Rectal smooth muscle tissue (tissue), 1 donor: ENCODE results near the gene SRF.

Source experiments
- H3K27ac ChIP-seq: one replicate; pipeline ENCODE4 v1.7.0; 2013; ENCODE audit warnings: low read depth, low read length, inconsistent platforms
- H3K27me3 ChIP-seq: one replicate; pipeline ENCODE4 v1.7.0; 2013; ENCODE audit warnings: low read length; ENCODE audit not compliant: control insufficient read depth, insufficient read depth
- H3K36me3 ChIP-seq: one replicate; pipeline ENCODE4 v1.7.0; 2013; ENCODE audit warnings: low read length; ENCODE audit not compliant: control insufficient read depth, insufficient read depth
- H3K4me1 ChIP-seq: one replicate; pipeline ENCODE4 v1.7.0; 2013; ENCODE audit warnings: low read length; ENCODE audit not compliant: control insufficient read depth, insufficient read depth
- H3K4me3 ChIP-seq: one replicate; pipeline ENCODE4 v1.7.0; 2013; ENCODE audit warnings: low read length
- H3K9ac ChIP-seq: one replicate; pipeline ENCODE4 v1.7.0; 2013; ENCODE audit warnings: low read length

Gene SRF

DNA sequence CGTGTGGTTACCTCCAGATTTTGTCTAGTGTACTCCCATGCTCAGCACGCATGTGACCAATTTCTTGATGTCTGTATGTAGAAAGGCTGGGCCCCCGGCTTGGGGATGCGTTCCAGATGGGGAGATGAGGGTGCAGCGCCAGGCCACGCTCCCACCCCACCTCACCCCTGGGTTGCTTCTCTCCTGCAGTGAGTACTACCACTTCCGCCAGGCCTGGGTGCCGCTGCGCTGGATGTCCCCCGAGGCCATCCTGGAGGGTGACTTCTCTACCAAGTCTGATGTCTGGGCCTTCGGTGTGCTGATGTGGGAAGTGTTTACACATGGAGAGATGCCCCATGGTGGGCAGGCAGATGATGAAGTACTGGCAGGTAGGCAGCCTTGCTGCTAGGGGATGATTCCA lies 11.5 kb upstream of the SRF start:
- H3K9ac ChIP-seq = no peak overlapping the region
- no peak overlapping the region for H3K4me3 ChIP-seq
- no peaks in the 10 kb centered on the region for H3K36me3 ChIP-seq
- H3K4me1 ChIP-seq = no peaks in the 10 kb centered on the region
- H3K27ac ChIP-seq = no peak overlapping the region
- no peaks in the 10 kb centered on the region for H3K27me3 ChIP-seq

DNA sequence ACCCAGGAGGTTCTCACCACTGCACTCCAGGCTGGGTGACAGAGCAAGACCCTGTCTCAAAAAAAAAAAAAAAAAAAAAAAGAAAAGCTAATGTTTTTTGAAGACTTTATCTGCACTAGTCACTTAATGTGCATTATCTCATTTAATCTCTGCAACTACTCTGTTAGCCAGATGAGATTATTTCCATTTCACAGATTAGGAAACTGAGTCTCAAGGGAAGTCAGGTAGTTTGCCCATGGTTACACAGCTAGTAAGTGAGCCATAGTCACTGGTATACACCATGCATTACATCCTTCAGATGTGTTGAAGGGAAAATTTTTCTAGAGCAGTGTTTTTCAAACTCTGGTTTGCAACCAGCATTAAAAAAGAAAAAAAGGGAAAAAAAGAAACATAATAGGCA lies 7.2 kb upstream of the SRF start:
- Histone ChIP-seq H3K4me1 (no peaks in the 10 kb centered on the region), H3K9ac (no peak overlapping the region), H3K4me3 (no peak overlapping the region), H3K36me3 (no peaks in the 10 kb centered on the region), H3K27me3 (no peaks in the 10 kb centered on the region), H3K27ac (no peak overlapping the region)

DNA sequence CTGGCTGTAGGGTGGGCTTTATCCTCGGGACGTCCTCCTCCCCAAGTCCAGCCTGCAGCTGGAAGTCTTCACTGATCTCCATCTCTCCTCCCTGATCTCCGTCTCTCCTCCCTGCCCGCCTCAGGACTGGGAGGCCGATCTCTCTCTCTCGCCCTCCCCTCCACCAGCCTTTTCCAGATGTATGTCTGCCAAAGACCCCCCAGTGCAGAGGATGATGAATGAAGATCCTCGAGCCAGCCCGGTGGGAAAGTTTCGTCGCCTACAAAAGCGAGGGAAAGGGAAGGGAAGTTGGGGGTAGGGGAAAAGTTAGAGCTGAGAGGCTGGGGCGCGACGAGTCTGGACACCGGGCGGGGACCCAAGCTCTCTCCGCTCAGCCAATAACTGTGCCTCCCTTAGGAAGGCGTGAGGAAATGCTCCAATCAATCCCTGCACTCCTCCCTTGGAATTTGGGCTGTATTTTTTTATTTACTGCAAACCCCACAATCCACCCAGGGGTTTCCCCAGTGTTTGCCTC lies 595 bp upstream of the SRF start:
- Histone ChIP-seq H3K4me1 (peaks cover 24% of the 10 kb centered on the region), H3K9ac (peak overlapping the region; percentile 68), H3K27ac (peak overlapping the region; percentile 81), H3K36me3 (peaks cover under 1% of the 10 kb centered on the region), H3K27me3 (no peaks in the 10 kb centered on the region), H3K4me3 (peak overlapping the region; percentile 63)

DNA sequence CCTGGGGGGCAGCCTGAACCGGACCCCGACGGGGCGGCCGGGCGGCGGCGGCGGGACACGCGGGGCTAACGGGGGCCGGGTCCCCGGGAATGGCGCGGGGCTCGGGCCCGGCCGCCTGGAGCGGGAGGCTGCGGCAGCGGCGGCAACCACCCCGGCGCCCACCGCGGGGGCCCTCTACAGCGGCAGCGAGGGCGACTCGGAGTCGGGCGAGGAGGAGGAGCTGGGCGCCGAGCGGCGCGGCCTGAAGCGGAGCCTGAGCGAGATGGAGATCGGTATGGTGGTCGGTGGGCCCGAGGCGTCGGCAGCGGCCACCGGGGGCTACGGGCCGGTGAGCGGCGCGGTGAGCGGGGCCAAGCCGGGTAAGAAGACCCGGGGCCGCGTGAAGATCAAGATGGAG lies 636 bp downstream of the SRF start:
- H3K4me3 ChIP-seq = peak overlapping the region; percentile 98
- H3K9ac ChIP-seq = peak overlapping the region; percentile 92
- peak overlapping the region; percentile 99 for H3K27ac ChIP-seq
- peaks cover 31% of the 10 kb centered on the region for H3K4me1 ChIP-seq
- peaks cover 13% of the 10 kb centered on the region for H3K36me3 ChIP-seq
- no peaks in the 10 kb centered on the region for H3K27me3 ChIP-seq

DNA sequence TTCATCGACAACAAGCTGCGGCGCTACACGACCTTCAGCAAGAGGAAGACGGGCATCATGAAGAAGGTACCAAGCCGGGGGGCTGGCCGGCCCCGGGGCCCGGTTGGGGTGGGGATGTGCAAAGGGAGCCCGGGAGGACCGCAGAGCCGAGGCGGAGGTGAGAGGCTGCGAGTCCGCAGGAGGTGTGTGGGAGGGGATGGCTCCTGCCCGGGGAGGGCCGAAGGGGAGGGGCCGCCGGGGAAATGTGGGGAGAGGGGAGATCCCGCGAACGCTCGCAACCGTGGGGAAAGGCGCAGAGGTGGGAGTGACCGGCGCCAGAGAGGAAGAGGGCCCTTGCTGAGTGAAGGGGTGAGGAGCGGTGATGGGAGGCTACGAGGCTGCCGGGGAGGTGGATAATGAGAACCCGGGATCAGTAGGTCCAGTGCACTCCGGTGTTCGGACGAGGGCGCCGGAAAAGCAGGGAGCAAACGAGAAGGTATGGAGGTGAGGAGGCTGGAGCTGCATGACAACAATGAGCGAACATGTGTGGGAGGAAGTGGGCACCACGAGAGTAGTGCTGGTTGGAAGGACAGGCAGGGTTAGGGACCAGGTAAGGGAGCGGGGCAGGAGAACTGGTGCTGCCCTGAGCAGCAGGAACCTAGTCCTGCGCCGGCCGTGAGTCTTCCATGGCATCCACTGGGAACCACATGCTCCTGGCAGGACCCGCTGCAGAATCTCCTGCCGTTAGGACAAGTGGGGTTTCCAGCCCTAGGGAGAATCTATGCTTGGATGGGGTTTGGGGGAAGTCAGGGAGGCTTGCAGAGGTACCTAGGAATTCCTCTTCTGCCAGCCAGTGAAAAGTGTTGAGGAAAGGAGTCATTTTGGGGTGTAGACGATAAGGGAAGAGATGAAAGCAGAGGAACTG lies 1.3 kb downstream of the SRF start:
- Histone ChIP-seq H3K4me3 (peak overlapping the region; percentile 98), H3K27me3 (no peaks in the 10 kb centered on the region), H3K27ac (peak overlapping the region; percentile 99), H3K36me3 (peaks cover 13% of the 10 kb centered on the region), H3K4me1 (peaks cover 31% of the 10 kb centered on the region), H3K9ac (peak overlapping the region; percentile 92)

DNA sequence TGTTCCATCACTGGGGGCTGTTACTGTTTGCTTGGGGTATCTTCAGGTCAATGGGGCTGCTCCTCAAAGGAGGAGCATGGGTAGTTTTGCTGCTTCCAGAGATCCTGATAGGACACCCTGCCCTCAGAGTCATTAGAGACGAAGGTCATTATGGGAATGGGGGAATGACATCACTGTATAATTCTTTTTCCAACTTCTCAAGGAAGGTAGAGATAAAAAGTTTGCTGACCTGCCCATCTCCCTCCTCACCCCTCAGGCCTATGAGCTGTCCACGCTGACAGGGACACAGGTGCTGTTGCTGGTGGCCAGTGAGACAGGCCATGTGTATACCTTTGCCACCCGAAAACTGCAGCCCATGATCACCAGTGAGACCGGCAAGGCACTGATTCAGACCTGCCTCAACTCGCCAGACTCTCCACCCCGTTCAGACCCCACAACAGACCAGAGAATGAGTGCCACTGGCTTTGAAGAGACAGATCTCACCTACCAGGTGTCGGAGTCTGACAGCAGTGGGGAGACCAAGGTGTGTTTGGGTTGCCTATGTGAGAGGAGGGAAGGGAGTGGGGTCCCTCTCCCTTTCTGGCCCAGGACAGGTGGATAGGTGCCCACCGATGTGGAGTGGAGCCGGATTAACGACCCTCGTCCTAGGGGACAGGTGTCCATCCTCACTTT lies 2.7 kb downstream of the SRF start:
- Histone ChIP-seq H3K27me3 (no peaks in the 10 kb centered on the region), H3K27ac (peak overlapping the region; percentile 99), H3K36me3 (peaks cover 21% of the 10 kb centered on the region), H3K4me3 (peak overlapping the region; percentile 98), H3K9ac (peak overlapping the region; percentile 92), H3K4me1 (peaks cover 31% of the 10 kb centered on the region)

DNA sequence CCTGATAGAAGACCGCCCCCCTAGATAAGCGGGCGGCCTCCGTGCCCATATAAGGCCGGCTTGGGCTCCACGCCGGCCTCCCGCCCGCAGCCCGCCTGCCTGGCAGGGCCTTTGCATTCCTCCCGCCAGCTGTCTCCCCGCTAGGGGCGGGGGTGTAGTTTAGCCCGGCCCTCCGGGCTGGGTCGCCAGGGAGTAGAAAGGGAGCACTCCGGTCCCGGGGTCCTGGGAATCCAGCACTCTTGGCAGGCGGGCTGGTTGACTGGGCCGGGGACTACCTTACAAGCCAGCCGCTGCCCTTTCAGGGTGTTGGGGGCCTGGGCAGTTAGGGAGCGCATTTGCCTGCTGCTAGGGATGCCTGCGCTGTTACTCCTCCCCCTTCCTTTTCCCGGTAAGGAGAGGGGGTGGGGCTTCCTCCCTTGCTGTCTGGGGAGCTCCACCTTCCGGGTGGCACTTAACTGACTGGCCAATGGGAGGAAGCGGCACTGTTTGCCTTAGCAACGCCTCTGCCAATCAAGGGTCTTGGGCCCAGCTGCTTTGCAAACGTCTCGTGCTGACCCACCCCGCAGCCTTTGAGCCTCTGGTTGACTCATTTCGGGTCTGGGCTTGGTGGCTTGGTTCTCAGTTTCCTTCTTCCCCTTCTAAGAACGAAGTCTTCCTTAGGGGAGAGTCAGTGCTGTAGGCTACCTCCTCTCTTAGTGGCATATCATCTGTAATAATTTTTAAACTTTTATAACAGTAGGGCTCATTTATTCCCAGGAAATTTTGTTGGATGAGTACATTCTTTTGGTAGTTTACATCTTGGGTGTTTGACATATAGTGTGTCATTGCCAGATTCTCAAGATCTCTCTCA lies 3.4 kb downstream of the SRF start:
- H3K4me1 ChIP-seq = peaks cover 31% of the 10 kb centered on the region
- H3K4me3 ChIP-seq = peak overlapping the region; percentile 98
- peak overlapping the region; percentile 99 for H3K27ac ChIP-seq
- H3K27me3 ChIP-seq = no peaks in the 10 kb centered on the region
- H3K9ac ChIP-seq = peak overlapping the region; percentile 76
- H3K36me3 ChIP-seq = peaks cover 28% of the 10 kb centered on the region

DNA sequence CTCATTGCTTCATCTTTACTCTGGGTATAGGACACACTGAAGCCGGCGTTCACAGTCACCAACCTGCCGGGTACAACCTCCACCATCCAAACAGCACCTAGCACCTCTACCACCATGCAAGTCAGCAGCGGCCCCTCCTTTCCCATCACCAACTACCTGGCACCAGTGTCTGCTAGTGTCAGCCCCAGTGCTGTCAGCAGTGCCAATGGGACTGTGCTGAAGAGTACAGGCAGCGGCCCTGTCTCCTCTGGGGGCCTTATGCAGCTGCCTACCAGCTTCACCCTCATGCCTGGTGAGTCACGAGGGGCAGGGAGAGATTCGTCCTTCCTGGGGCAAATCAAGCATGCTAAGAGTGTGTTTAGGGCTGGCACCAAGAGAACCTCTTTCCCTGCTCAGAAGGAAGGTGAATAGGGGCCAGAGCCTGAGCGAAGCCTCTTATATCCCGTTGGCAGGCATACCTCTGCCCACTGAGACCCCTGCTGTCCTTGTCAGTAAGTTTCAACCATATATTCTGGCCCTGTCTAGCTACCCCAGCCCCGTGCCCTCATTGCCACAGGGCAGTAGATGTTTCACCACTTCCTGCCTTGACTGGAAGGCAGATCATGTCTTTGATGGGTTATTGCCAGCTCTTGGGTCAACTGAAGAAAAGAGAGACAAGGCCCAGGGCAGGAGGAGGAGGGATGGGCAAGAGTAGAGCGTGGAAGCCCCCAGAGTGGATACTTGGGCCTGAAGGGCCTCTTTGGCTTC lies 4.8 kb downstream of the SRF start:
- Histone ChIP-seq H3K9ac (no peak overlapping the region), H3K36me3 (peaks cover 28% of the 10 kb centered on the region), H3K27ac (peak overlapping the region; percentile 99), H3K4me3 (no peak overlapping the region), H3K4me1 (peaks cover 31% of the 10 kb centered on the region), H3K27me3 (no peaks in the 10 kb centered on the region)

DNA sequence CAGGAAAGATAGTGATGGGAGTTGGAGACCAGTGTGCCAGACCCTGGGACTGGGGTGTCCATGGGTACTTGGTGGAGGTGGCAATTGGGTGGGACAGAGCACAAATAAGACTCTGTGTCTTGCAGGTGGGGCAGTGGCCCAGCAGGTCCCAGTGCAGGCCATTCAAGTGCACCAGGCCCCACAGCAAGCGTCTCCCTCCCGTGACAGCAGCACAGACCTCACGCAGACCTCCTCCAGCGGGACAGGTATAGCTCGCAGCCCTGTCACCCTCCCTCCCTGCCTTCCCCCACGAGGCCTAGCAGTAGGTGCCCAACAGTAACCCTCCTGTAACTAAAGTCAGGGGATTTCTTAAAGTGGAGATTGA lies 5.3 kb downstream of the SRF start:
- Histone ChIP-seq H3K4me1 (peaks cover 31% of the 10 kb centered on the region), H3K4me3 (no peak overlapping the region), H3K27me3 (no peaks in the 10 kb centered on the region), H3K27ac (no peak overlapping the region), H3K36me3 (peaks cover 28% of the 10 kb centered on the region), H3K9ac (no peak overlapping the region)

DNA sequence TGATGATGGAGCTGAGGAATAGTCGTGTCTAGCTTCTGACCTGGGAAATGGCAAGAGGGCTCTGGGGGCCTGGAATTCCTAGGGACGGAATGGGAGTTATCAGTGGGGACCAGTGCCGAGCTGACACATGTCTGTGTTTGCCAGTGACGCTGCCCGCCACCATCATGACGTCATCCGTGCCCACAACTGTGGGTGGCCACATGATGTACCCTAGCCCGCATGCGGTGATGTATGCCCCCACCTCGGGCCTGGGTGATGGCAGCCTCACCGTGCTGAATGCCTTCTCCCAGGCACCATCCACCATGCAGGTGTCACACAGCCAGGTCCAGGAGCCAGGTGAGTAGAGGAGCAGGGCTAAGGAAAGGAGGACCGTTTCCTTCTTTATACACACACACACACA lies 7.1 kb downstream of the SRF start:
- H3K4me3 ChIP-seq = no peak overlapping the region
- peaks cover 28% of the 10 kb centered on the region for H3K36me3 ChIP-seq
- no peak overlapping the region for H3K9ac ChIP-seq
- H3K27me3 ChIP-seq = no peaks in the 10 kb centered on the region
- H3K4me1 ChIP-seq = peaks cover 35% of the 10 kb centered on the region
- no peak overlapping the region for H3K27ac ChIP-seq

DNA sequence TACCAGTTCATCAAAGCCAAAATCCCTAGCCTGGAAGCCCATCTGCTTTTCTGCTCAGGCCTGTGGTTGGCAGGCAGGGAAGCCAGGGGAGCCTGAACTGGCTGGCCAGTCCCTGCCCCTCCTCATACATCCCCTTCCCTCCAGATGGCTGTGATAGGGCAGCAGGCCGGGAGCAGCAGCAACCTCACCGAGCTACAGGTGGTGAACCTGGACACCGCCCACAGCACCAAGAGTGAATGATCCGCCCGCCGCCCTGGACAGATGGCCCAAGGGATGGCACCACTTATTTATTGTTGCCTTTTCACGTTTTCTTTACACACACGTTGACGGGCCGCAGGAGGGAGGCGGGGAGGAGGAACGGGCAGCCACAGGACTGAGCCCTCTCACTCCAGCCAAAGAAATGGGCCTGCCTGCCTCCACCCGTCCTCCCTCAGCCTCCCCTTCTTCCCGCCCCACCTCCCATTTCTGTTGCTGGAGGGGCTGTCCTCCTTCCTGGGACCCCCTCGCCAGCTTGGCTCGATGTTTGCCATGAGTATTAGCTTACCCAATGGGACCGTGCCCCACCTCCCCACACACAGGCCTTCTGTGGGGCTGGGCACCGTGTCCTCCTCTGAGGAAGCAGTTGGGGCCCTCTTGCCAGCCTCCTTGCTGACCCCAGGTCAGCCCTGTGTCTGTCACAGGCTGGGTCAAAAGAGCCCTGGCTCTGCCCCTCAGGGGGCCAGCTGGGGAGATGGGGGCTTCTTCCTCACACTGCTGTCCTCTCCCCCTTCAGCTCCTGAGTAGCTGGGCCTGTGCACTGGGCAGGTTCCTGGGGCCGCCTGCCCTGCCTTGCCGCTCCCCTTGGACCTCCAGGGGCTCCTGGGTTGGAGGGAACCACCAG lies 8.1 kb downstream of the SRF start:
- no peak overlapping the region for H3K9ac ChIP-seq
- H3K4me3 ChIP-seq = no peak overlapping the region
- H3K27ac ChIP-seq = no peak overlapping the region
- H3K27me3 ChIP-seq = no peaks in the 10 kb centered on the region
- H3K36me3 ChIP-seq = peaks cover 30% of the 10 kb centered on the region
- peaks cover 28% of the 10 kb centered on the region for H3K4me1 ChIP-seq
